ENCODE data around the gene LRRTM2.
"Not testable (repeated sequence)": the region's sequence is repeated elsewhere in the genome, so short reads cannot be mapped to it uniquely, and the experiment has no call there.

Gene LRRTM2

GRCh38 chr5:138874771-138875551 lies at the start of gene LRRTM2:
LRRTM2 (minus strand) TSS chr5:138875335; CDS start chr5:138874911, 424 bp downstream.
- no peak for DNase-seq

GRCh38 chr5:138922494-138922893 lies 47.4 kb upstream of the LRRTM2 start:
- no peak for DNase-seq

GRCh38 chr5:138921362-138921761 lies 46.2 kb upstream of the LRRTM2 start:
- DNase-seq: not testable (repeated sequence)

GRCh38 chr5:138920181-138920580 lies 45.0 kb upstream of the LRRTM2 start:
- no peak for DNase-seq

GRCh38 chr5:138918686-138919085 lies 43.6 kb upstream of the LRRTM2 start:
- DNase-seq: no peak

GRCh38 chr5:138914338-138914737 lies 39.2 kb upstream of the LRRTM2 start:
- no peak for DNase-seq

GRCh38 chr5:138913773-138914172 lies 38.6 kb upstream of the LRRTM2 start:
- DNase-seq: no peak

- no peak for DNase-seq
Measured at GRCh38 chr5:138912093-138912492, 37.0 kb upstream of the LRRTM2 start.

GRCh38 chr5:138911441-138911840 lies 36.3 kb upstream of the LRRTM2 start:
- no peak for DNase-seq

- no peak for DNase-seq
Measured at GRCh38 chr5:138910546-138911185, 35.5 kb upstream of the LRRTM2 start.

GRCh38 chr5:138909734-138910133 lies 34.6 kb upstream of the LRRTM2 start:
- no peak for DNase-seq

GRCh38 chr5:138905541-138905940 lies 30.4 kb upstream of the LRRTM2 start:
- DNase-seq: no peak

- no peak for DNase-seq
Measured at GRCh38 chr5:138903130-138903775, 28.1 kb upstream of the LRRTM2 start.

GRCh38 chr5:138901716-138902115 lies 26.6 kb upstream of the LRRTM2 start:
- no peak for DNase-seq

GRCh38 chr5:138900281-138900965 lies 25.3 kb upstream of the LRRTM2 start:
- DNase-seq: no peak

GRCh38 chr5:138898742-138899141 lies 23.6 kb upstream of the LRRTM2 start:
- DNase-seq: no peak

GRCh38 chr5:138898299-138898698 lies 23.2 kb upstream of the LRRTM2 start:
- DNase-seq: no peak

- no peak for DNase-seq
Measured at GRCh38 chr5:138895918-138896317, 20.8 kb upstream of the LRRTM2 start.

- DNase-seq: no peak
Measured at GRCh38 chr5:138890644-138891043, 15.5 kb upstream of the LRRTM2 start.

GRCh38 chr5:138889994-138890393 lies 14.9 kb upstream of the LRRTM2 start:
- DNase-seq: no peak

- DNase-seq: no peak
Measured at GRCh38 chr5:138884554-138884953, 9.4 kb upstream of the LRRTM2 start.

GRCh38 chr5:138884094-138884493 lies 9.0 kb upstream of the LRRTM2 start:
- DNase-seq: no peak

GRCh38 chr5:138883211-138883610 lies 8.1 kb upstream of the LRRTM2 start:
- DNase-seq: no peak

All from NCI-H1930 (cell line).